ENCODE measurements around the gene DTX2.
"Not testable (repeated sequence)": the region's sequence is repeated elsewhere in the genome, so short reads cannot be mapped to it uniquely, and the experiment has no call there.

DTX2 gene

GRCh38 chr7:76443846-76444245, 17.7 kb upstream of the DTX2 start:
- not testable (repeated sequence) for DNase-seq (ENCODE audit: low read depth, low spot score)

- not testable (repeated sequence) for DNase-seq (ENCODE audit: low read depth, low spot score)
These were observed 15.9 kb upstream of the DTX2 start for GRCh38 chr7:76445577-76446008.

GRCh38 chr7:76457017-76457416, 4.5 kb upstream of the DTX2 start:
- not testable (repeated sequence) for DNase-seq (ENCODE audit: low read depth, low spot score)

- not testable (repeated sequence) for DNase-seq (ENCODE audit: low read depth, low spot score)
These were observed 3.0 kb upstream of the DTX2 start for GRCh38 chr7:76458504-76458903.

GRCh38 chr7:76460767-76461166, 742 bp upstream of the DTX2 start:
- DNase-seq (ENCODE audit: low read depth, low spot score), result not testable (repeated sequence)

GRCh38 chr7:76462271-76462882, 868 bp downstream of the DTX2 start:
- DNase-seq (ENCODE audit: low read depth, low spot score), result not testable (repeated sequence)

- DNase-seq (ENCODE audit: low read depth, low spot score), result not testable (repeated sequence)
These were observed 3.5 kb downstream of the DTX2 start for GRCh38 chr7:76464959-76465358.

GRCh38 chr7:76465950-76466349, 4.4 kb downstream of the DTX2 start:
- DNase-seq (ENCODE audit: low read depth, low spot score), result not testable (repeated sequence)

- DNase-seq (ENCODE audit: low read depth, low spot score), result not testable (repeated sequence)
These were observed 6.4 kb downstream of the DTX2 start for GRCh38 chr7:76467743-76468404.

GRCh38 chr7:76471556-76472221, 10.2 kb downstream of the DTX2 start:
- DNase-seq (ENCODE audit: low read depth, low spot score), result not testable (repeated sequence)

- not testable (repeated sequence) for DNase-seq (ENCODE audit: low read depth, low spot score)
These were observed 11.6 kb downstream of the DTX2 start for GRCh38 chr7:76473097-76473496.

- DNase-seq (ENCODE audit: low read depth, low spot score), result not testable (repeated sequence)
These were observed 14.8 kb downstream of the DTX2 start for GRCh38 chr7:76476280-76476679.

- not testable (repeated sequence) for DNase-seq (ENCODE audit: low read depth, low spot score)
These were observed 15.4 kb downstream of the DTX2 start for GRCh38 chr7:76476742-76477474.

- not testable (repeated sequence) for DNase-seq (ENCODE audit: low read depth, low spot score)
These were observed 18.1 kb downstream of the DTX2 start for GRCh38 chr7:76479628-76480027.

GRCh38 chr7:76480403-76481253, 19.1 kb downstream of the DTX2 start:
- not testable (repeated sequence) for DNase-seq (ENCODE audit: low read depth, low spot score)

- not testable (repeated sequence) for DNase-seq (ENCODE audit: low read depth, low spot score)
These were observed 21.2 kb downstream of the DTX2 start for GRCh38 chr7:76482660-76483059.

- DNase-seq (ENCODE audit: low read depth, low spot score), result not testable (repeated sequence)
These were observed 21.6 kb downstream of the DTX2 start for GRCh38 chr7:76483081-76483480.

GRCh38 chr7:76484456-76484855, 22.9 kb downstream of the DTX2 start:
- not testable (repeated sequence) for DNase-seq (ENCODE audit: low read depth, low spot score)

- DNase-seq (ENCODE audit: low read depth, low spot score), result not testable (repeated sequence)
These were observed 24.5 kb downstream of the DTX2 start for GRCh38 chr7:76485822-76486610.

GRCh38 chr7:76486618-76487017, 25.1 kb downstream of the DTX2 start:
- not testable (repeated sequence) for DNase-seq (ENCODE audit: low read depth, low spot score)
